Kidney epithelial cell (primary cell): ENCODE data around the gene KYAT1. TPM values are rescaled to one million over a fixed set of nuclear protein-coding genes. Genes with fewer than 3 reads are reported as not detected.

Experiments used
- DNase-seq: peaks from one replicate; pipeline ENCODE4 v3.0.0-alpha.2; 2010; ENCODE audit warnings: low read depth
- H3K27me3 ChIP-seq: 2 replicates; pipeline ENCODE4 v1.6.0; 2011; ENCODE audit warnings: low read length; ENCODE audit not compliant: control insufficient read depth, insufficient read depth
- H3K36me3 ChIP-seq: 2 replicates; pipeline ENCODE4 v1.5.1; 2011; ENCODE audit warnings: low read length; ENCODE audit not compliant: control insufficient read depth, insufficient read depth
- H3K4me3 ChIP-seq: 2 replicates; pipeline ENCODE4 v1.5.1; 2011; ENCODE audit warnings: low read depth, mild to moderate bottlenecking, control low read depth, low read length
- CTCF ChIP-seq: IDR thresholded peaks from 2 replicates; pipeline ENCODE4 v1.5.1; 2011; ENCODE audit warnings: mild to moderate bottlenecking, moderate library complexity, low read length, control low read depth, inconsistent platforms; ENCODE audit not compliant: insufficient read depth, poor library complexity, severe bottlenecking
- total RNA-seq: library from RNA; depleted of rRNA; stranded (reverse); fragments of >200 nt; gene quantifications from 2 replicates; pipeline ENCODE4 v1.2.3, GENCODE V29; 2015

KYAT1 gene
- total RNA-seq, 1 donor from 2014 or later = 6.8 TPM

GRCh38 chr9:128790536-128790935, 91.2 kb downstream of the KYAT1 start:
- Histone ChIP-seq H3K4me3 (no peak overlapping the region), H3K27me3 (no peaks in the 10 kb centered on the region), H3K36me3 (peaks cover 2% of the 10 kb centered on the region)
- no peak for TF ChIP-seq CTCF
- no peak for DNase-seq

GRCh38 chr9:128788445-128788844, 93.3 kb downstream of the KYAT1 start:
- peaks cover 2% of the 10 kb centered on the region for H3K36me3 ChIP-seq
- DNase-seq = no peak
- H3K4me3 ChIP-seq = no peak overlapping the region
- H3K27me3 ChIP-seq = no peaks in the 10 kb centered on the region
- no peak for TF ChIP-seq CTCF

GRCh38 chr9:128787659-128788058, 94.1 kb downstream of the KYAT1 start:
- Histone ChIP-seq H3K27me3 (no peaks in the 10 kb centered on the region), H3K36me3 (no peaks in the 10 kb centered on the region), H3K4me3 (peak overlapping the region; percentile 98)
- TF ChIP-seq CTCF = no peak
- no peak for DNase-seq

- no peak for TF ChIP-seq CTCF
- Histone ChIP-seq H3K4me3 (peak within 1 kb of the TSS; percentile 98), H3K36me3 (no peaks in the 10 kb centered on the region), H3K27me3 (no peaks in the 10 kb centered on the region)
- no peak for DNase-seq
Observed at GRCh38 chr9:128786681-128787601, 94.8 kb downstream of the KYAT1 start, which contains the start of gene TBC1D13. TBC1D13 (plus strand) TSS chr9:128787253; CDS start chr9:128787354, 101 bp downstream.

GRCh38 chr9:128785427-128785826, 96.3 kb downstream of the KYAT1 start:
- TF ChIP-seq CTCF = no peak
- H3K36me3 ChIP-seq = no peaks in the 10 kb centered on the region
- H3K4me3 ChIP-seq = no peak overlapping the region
- H3K27me3 ChIP-seq = no peaks in the 10 kb centered on the region
- DNase-seq = no peak

Other genes starting within 250 kb of the KYAT1 start
- 56.1 and 72.5 TPM in 2 replicates for gene DYNC2I2, start 225.1 kb downstream of the KYAT1 start, total RNA-seq
- gene SET, start 192.7 kb downstream of the KYAT1 start, total RNA-seq = 404 and 663 TPM in 2 replicates
- gene PKN3, start 179.4 kb downstream of the KYAT1 start, total RNA-seq = 4.6 and 9.5 TPM in 2 replicates
- gene ZDHHC12, start 157.8 kb downstream of the KYAT1 start, total RNA-seq = 96.3 and 104 TPM in 2 replicates
- gene ZER1, start 110.0 kb downstream of the KYAT1 start, total RNA-seq = 24.2 and 49.8 TPM in 2 replicates
- gene TBC1D13, start 94.7 kb downstream of the KYAT1 start, total RNA-seq = 17.7 and 19.0 TPM in 2 replicates
- 18.8 and 20.5 TPM in 2 replicates for gene ENDOG, start 63.5 kb downstream of the KYAT1 start, total RNA-seq
- gene SPOUT1, start 52.2 kb downstream of the KYAT1 start, total RNA-seq = 33.1 and 61.1 TPM in 2 replicates
- gene LRRC8A, start 183 bp upstream of the KYAT1 start, total RNA-seq = 138 and 155 TPM in 2 replicates
- 17.8 and 21.2 TPM in 2 replicates for gene PHYHD1, start 39.0 kb upstream of the KYAT1 start, total RNA-seq
- 29.6 and 30.8 TPM in 2 replicates for gene DOLK, start 65.7 kb upstream of the KYAT1 start, total RNA-seq
- 35.5 and 39.9 TPM in 2 replicates for gene NUP188, start 65.7 kb upstream of the KYAT1 start, total RNA-seq
- gene SH3GLB2, start 146.4 kb upstream of the KYAT1 start, total RNA-seq = 101 and 112 TPM in 2 replicates
- 21.6 and 22.7 TPM in 2 replicates for gene MIGA2, start 154.7 kb upstream of the KYAT1 start, total RNA-seq
- 15.3 and 15.5 TPM in 2 replicates for gene DOLPP1, start 199.2 kb upstream of the KYAT1 start, total RNA-seq
- gene CRAT, start 228.8 kb upstream of the KYAT1 start, total RNA-seq = 29.1 and 29.4 TPM in 2 replicates
- 156 and 167 TPM in 2 replicates for gene PTPA, start 229.5 kb upstream of the KYAT1 start, total RNA-seq